GM10248 (cell line): Measurements from ENCODE around the gene ERN1.

Experiments
- CTCF ChIA-PET: fragments of 300-600 bp; sonication (Branson Sonifier 250); formaldehyde crosslinking; extraction: SDS; loops from one replicate; lab custom pipeline; 2021; ENCODE audit warnings: antibody characterized with exemption; lab: Yijun Ruan, JAX
- POLR2A ChIA-PET: fragments of 350-650 bp; sonication (Branson Sonifier 250); formaldehyde crosslinking; extraction: SDS; loops from one replicate; lab custom pipeline; 2020; ENCODE audit warnings: antibody characterized with exemption; lab: Yijun Ruan, JAX
- DNase-seq: peaks from one replicate; pipeline ENCODE4 v3.0.0; 2012; ENCODE audit errors: extremely low spot score
- TF ChIP-seq, protein P1 (sequence below): IDR thresholded peaks from 2 replicates; pipeline ENCODE4 v1.5.1; 2012; ENCODE audit warnings: mild to moderate bottlenecking, low read depth; ENCODE audit errors: extremely low read depth, missing control alignments, control extremely low read depth

The ERN1 gene

GRCh38 chr17:64054304-64054703 lies 75.6 kb downstream of the ERN1 start:
- no peak for DNase-seq
- ChIA-PET POLR2A (no interaction called here), CTCF (interaction anchor here (0.9 to 7.0 kb wide), 7 partner anchors 8 to 135 kb away, joined by 3 to 43 read pairs (median 17); partner anchors contain the start of gene ERN1)

GRCh38 chr17:64053101-64053500 lies 76.8 kb downstream of the ERN1 start:
- ChIA-PET POLR2A (no interaction called here), CTCF (interaction anchor here (0.9 to 7.0 kb wide), 5 partner anchors 21 to 81 kb away, joined by 3 to 39 read pairs (median 6); partner anchors contain the start of gene ICAM2)
- DNase-seq: no peak
- TF ChIP-seq, protein P1, sequence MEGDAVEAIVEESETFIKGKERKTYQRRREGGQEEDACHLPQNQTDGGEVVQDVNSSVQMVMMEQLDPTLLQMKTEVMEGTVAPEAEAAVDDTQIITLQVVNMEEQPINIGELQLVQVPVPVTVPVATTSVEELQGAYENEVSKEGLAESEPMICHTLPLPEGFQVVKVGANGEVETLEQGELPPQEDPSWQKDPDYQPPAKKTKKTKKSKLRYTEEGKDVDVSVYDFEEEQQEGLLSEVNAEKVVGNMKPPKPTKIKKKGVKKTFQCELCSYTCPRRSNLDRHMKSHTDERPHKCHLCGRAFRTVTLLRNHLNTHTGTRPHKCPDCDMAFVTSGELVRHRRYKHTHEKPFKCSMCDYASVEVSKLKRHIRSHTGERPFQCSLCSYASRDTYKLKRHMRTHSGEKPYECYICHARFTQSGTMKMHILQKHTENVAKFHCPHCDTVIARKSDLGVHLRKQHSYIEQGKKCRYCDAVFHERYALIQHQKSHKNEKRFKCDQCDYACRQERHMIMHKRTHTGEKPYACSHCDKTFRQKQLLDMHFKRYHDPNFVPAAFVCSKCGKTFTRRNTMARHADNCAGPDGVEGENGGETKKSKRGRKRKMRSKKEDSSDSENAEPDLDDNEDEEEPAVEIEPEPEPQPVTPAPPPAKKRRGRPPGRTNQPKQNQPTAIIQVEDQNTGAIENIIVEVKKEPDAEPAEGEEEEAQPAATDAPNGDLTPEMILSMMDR: no peak

More at GRCh38 chr17:64054304-64054703, 75.6 kb downstream of the ERN1 start:
- TF ChIP-seq, protein P1: no peak

- TF ChIP-seq, protein P1: no peak
- ChIA-PET POLR2A (interaction anchor here (0.6 kb wide), 1 partner anchor 212 kb away, joined by 6 read pairs; no protein-coding TSS in a partner anchor), CTCF (interaction anchor here (1.4 to 11.3 kb wide), 4 partner anchors 10 to 82 kb away, joined by 3 to 169 read pairs (median 4); no protein-coding TSS in a partner anchor)
- DNase-seq: no peak
These were observed 78.8 kb downstream of the ERN1 start for GRCh38 chr17:64051153-64051552.

- DNase-seq: no peak
- ChIA-PET CTCF (interaction anchor here (1.0 to 11.3 kb wide), 3 partner anchors 13 to 85 kb away, joined by 3 to 169 read pairs (median 13); no protein-coding TSS in a partner anchor), POLR2A (interaction anchor here (1.3 kb wide), 1 partner anchor 97 kb away, joined by 3 read pairs; no protein-coding TSS in a partner anchor)
- TF ChIP-seq, protein P1: no peak
These were observed 81.1 kb downstream of the ERN1 start for GRCh38 chr17:64048805-64049204.

GRCh38 chr17:64045176-64045575 lies 84.8 kb downstream of the ERN1 start:
- DNase-seq: no peak
- ChIA-PET CTCF (interaction anchor here (0.9 to 11.3 kb wide), 3 partner anchors 17 to 86 kb away, joined by 3 to 169 read pairs (median 17); no protein-coding TSS in a partner anchor), POLR2A (no interaction called here)
- TF ChIP-seq, protein P1: no peak

- DNase-seq: no peak
- ChIA-PET CTCF (interaction anchor here (0.7 to 11.3 kb wide), 9 partner anchors 15 to 123 kb away, joined by 3 to 169 read pairs (median 5); partner anchors contain the start of genes ERN1 and ICAM2), POLR2A (interaction anchor here (1.9 kb wide), 1 partner anchor 103 kb away, joined by 8 read pairs; no protein-coding TSS in a partner anchor)
- TF ChIP-seq, protein P1: no peak
These were observed 87.1 kb downstream of the ERN1 start for GRCh38 chr17:64042700-64043485.
